A673 (cell line): ENCODE results near the gene TMEM39A. TPM values are rescaled to one million over a fixed set of nuclear protein-coding genes. Genes with fewer than 3 reads are reported as not detected.

Experiments
- BruUV-seq: library from RNA; stranded (reverse); fragments of 400-500 nt; replicated peaks from 2 replicates; lab custom pipeline; 2021; lab: Mats Ljungman, UMichigan
- CTCF ChIA-PET: fragments of 300-600 bp; sonication (Branson Sonifier 250); formaldehyde crosslinking; loops from one replicate; lab custom pipeline; 2022; ENCODE audit warnings: antibody characterized with exemption; lab: Charles Lee
- POLR2A ChIA-PET: fragments of 300-600 bp; sonication (Branson Sonifier 250); formaldehyde crosslinking; loops from one replicate; lab custom pipeline; 2022; ENCODE audit warnings: antibody characterized with exemption; ENCODE audit not compliant: low non-redundant PET; lab: Charles Lee
- DNase-seq: peaks from one replicate; pipeline ENCODE4 v3.0.0-alpha.2; 2015; ENCODE audit warnings: low spot score
- H3K27ac ChIP-seq: fragments of 200-600 bp; sonication (generic); 2 replicates; pipeline ENCODE4 v1.5.1; 2016; ENCODE audit warnings: mixed run types, low read depth, mild to moderate bottlenecking, mixed read lengths, antibody characterized with exemption, low read length; ENCODE audit not compliant: poor library complexity, severe bottlenecking
- H3K27me3 ChIP-seq: fragments of 200-600 bp; sonication (generic); replicated peaks from 2 replicates; pipeline ENCODE4 v1.6.1; 2017; ENCODE audit warnings: mixed run types, low read depth, mild to moderate bottlenecking, mixed read lengths, antibody characterized with exemption, low read length; ENCODE audit not compliant: insufficient read depth, poor library complexity
- H3K36me3 ChIP-seq: fragments of 200-600 bp; sonication (generic); 2 replicates; pipeline ENCODE4 v1.6.1; 2016; ENCODE audit warnings: mixed run types, mild to moderate bottlenecking, mixed read lengths, antibody characterized with exemption, low read length; ENCODE audit not compliant: insufficient read depth, poor library complexity, severe bottlenecking
- H3K4me1 ChIP-seq: fragments of 200-600 bp; sonication (generic); 2 replicates; pipeline ENCODE4 v1.6.1; 2017; ENCODE audit warnings: mixed run types, mild to moderate bottlenecking, mixed read lengths, antibody characterized with exemption, low read length; ENCODE audit not compliant: insufficient read depth, poor library complexity, severe bottlenecking
- H3K4me3 ChIP-seq: fragments of 200-600 bp; sonication (generic); 2 replicates; pipeline ENCODE4 v1.5.1; 2016; ENCODE audit warnings: low read depth, mixed run types, mild to moderate bottlenecking, mixed read lengths, low read length; ENCODE audit not compliant: poor library complexity, severe bottlenecking
- H3K9me3 ChIP-seq: fragments of 200-600 bp; sonication (generic); 2 replicates; pipeline ENCODE4 v1.6.1; 2016; ENCODE audit warnings: mixed run types, low read depth, mild to moderate bottlenecking, mixed read lengths, antibody characterized with exemption, low read length; ENCODE audit not compliant: poor library complexity, severe bottlenecking
- CTCF ChIP-seq: fragments of 300-800, 200-600 bp; sonication (generic); conservative IDR thresholded peaks from 2 replicates; pipeline ENCODE4 v1.5.1; 2017; ENCODE audit warnings: low read depth, mild to moderate bottlenecking, antibody characterized with exemption, low read length, moderate library complexity, mixed read lengths
- EZH2 ChIP-seq: fragments of 200-600 bp; sonication (generic); IDR thresholded peaks from 2 replicates; pipeline ENCODE4 v1.6.1; 2017; ENCODE audit warnings: borderline replicate concordance, low read depth, mild to moderate bottlenecking, mixed read lengths, antibody characterized with exemption, low read length; ENCODE audit not compliant: poor library complexity, severe bottlenecking
- intact Hi-C: fragments of 100-400 bp; cut with micrococcal nuclease; formaldehyde crosslinking; loops from one replicate; pipeline ENCODE4 v1.10.0; 2022; ENCODE audit not compliant: unreplicated experiment
- total RNA-seq: library from RNA; stranded (reverse); gene quantifications from 2 replicates; pipeline ENCODE4 v1.2.3, GENCODE V29; 2021

The TMEM39A gene
- total RNA-seq, 1 experiment from 2014 or later: 37.0 TPM

DNA sequence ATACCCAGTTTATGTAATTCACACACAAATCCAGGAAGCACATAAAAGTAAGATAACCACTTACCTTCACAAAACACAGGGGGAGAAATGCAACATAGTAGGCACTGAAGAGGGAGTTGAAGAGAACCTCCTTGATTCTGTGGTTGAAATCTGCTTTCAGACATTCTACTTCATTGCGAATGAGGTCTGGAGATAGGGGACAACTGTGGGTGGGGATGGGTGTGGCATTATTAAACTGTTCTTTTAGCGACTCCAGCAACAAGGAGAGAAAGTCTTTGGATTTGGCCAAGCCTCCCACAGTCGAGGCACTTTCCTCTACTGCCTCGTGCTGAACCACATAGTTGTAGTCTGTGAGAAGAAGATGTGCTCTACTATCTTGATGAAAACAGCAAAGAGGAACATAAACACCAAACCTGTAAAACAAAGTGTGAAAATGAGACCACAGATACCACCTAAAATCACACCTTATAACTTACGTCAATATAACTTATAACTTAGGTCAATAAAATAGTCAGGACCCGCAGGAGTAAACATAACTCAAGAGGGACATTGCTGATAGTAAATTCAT is 25.6 kb downstream of the TMEM39A start:
- ChIA-PET CTCF (no interaction called here), POLR2A (no interaction called here)
- Histone ChIP-seq H3K4me3 (no peak overlapping the region), H3K36me3 (peaks cover 68% of the 10 kb centered on the region), H3K4me1 (no peaks in the 10 kb centered on the region), H3K27ac (no peak overlapping the region), H3K27me3 (no peaks in the 10 kb centered on the region), H3K9me3 (no peaks in the 10 kb centered on the region)
- no TSS peak for BruUV-seq
- intact Hi-C loops: no loop called here
- DNase-seq: no peak
- TF ChIP-seq CTCF (no peak), EZH2 (no peak)

GRCh38 chr3:119436977-119437376 is 26.4 kb downstream of the TMEM39A start:
- DNase-seq: no peak
- CTCF ChIA-PET: no interaction called here
- Histone ChIP-seq H3K4me1 (no peaks in the 10 kb centered on the region), H3K4me3 (no peak overlapping the region), H3K9me3 (no peaks in the 10 kb centered on the region), H3K27me3 (no peaks in the 10 kb centered on the region), H3K36me3 (peaks cover 67% of the 10 kb centered on the region), H3K27ac (no peak overlapping the region)
- no peak for TF ChIP-seq EZH2
- TF ChIP-seq CTCF: no peak
- BruUV-seq: no TSS peak
- intact Hi-C loops: no loop called here
- POLR2A ChIA-PET: no interaction called here

DNA sequence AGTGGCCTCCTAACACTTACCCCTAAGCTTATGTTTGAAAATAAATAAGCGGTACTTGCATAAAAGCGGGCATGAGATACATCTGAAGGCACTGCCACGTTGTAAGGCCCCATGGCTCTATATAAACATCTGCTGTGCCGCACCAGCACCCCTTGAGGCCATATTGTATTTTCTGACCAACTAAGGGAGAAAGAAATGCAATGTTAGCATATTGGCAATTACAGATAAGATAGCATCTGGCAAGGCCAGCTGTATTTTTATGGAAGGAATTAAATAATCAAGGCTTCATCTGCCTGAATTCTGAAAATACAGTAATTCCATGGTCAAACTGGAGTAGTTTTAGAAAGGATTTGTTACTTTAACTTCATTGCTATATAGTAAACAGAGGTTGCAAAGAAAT is 28.7 kb downstream of the TMEM39A start:
- no TSS peak for BruUV-seq
- DNase-seq: no peak
- Histone ChIP-seq H3K9me3 (peaks cover 12% of the 10 kb centered on the region), H3K36me3 (peaks cover 75% of the 10 kb centered on the region), H3K4me1 (no peaks in the 10 kb centered on the region), H3K27ac (no peak overlapping the region), H3K4me3 (no peak overlapping the region), H3K27me3 (no peaks in the 10 kb centered on the region)
- intact Hi-C loops: no loop called here
- TF ChIP-seq EZH2 (no peak), CTCF (no peak)
- CTCF ChIA-PET: no interaction called here
- POLR2A ChIA-PET: interaction anchor here (0.5 kb wide), 1 partner anchor 67 kb away, joined by 3 read pairs; no protein-coding TSS in a partner anchor
